HepG2 (cell line): Measurements from ENCODE around the gene MADD. TPM values are rescaled to one million over a fixed set of nuclear protein-coding genes. Genes with fewer than 3 reads are reported as not detected.

Source experiments
- AGO2 ChIP-seq: fragments of 200-400 bp; formaldehyde crosslinking; optimal IDR thresholded peaks from 2 replicates; pipeline ENCODE3; 2017; ENCODE audit warnings: mild to moderate bottlenecking, low read depth, low read length, moderate library complexity
- BRCA1 ChIP-seq: sonication (generic); formaldehyde crosslinking; IDR thresholded peaks from 2 replicates; pipeline ENCODE4 v1.4.0; 2020; ENCODE audit warnings: missing genetic modification reagents
- CCAR2 ChIP-seq: fragments of 200-400 bp; formaldehyde crosslinking; optimal IDR thresholded peaks from 2 replicates; pipeline ENCODE3; 2018; ENCODE audit warnings: low read depth, mild to moderate bottlenecking, low read length, moderate library complexity
- GATAD2A ChIP-seq: IDR thresholded peaks from 2 replicates; pipeline ENCODE4 v1.6.1; 2016
- HDAC1 ChIP-seq: sonication (generic); formaldehyde crosslinking; IDR thresholded peaks from 2 replicates; pipeline ENCODE4 v1.5.1; 2020; ENCODE audit warnings: mild to moderate bottlenecking, missing genetic modification reagents
- HOXA9 ChIP-seq: sonication (generic); formaldehyde crosslinking; IDR thresholded peaks from 2 replicates; pipeline ENCODE4 v1.8.1; 2022; ENCODE audit warnings: missing genetic modification reagents, mild to moderate bottlenecking, moderate library complexity, borderline replicate concordance
- KAT2B ChIP-seq: fragments of 150-350 bp; IDR thresholded peaks from 2 replicates; pipeline ENCODE4 v1.6.1; 2014; ENCODE audit warnings: low read depth, low read length, borderline replicate concordance
- KDM5B ChIP-seq: sonication (generic); formaldehyde crosslinking; IDR thresholded peaks from 2 replicates; pipeline ENCODE4 v1.4.0; 2020; ENCODE audit warnings: missing genetic modification reagents, mild to moderate bottlenecking, borderline replicate concordance
- KDM6A ChIP-seq: IDR thresholded peaks from 2 replicates; pipeline ENCODE4 v1.6.1; 2016; ENCODE audit warnings: low read depth
- MAFK ChIP-seq, 2 experiments: IDR thresholded peaks in 1 of 2; conservative IDR thresholded peaks in 1 of 2; 2 replicates each; pipeline ENCODE4 v1.6.1; 2011; ENCODE audit warnings: improper control_type of control experiment in 2 of 2, low read length in 2 of 2
- RELA ChIP-seq: sonication (generic); formaldehyde crosslinking; IDR thresholded peaks from 2 replicates; pipeline ENCODE4 v1.4.0; 2020; ENCODE audit warnings: missing genetic modification reagents
- REPIN1 ChIP-seq: sonication (generic); formaldehyde crosslinking; IDR thresholded peaks from 2 replicates; pipeline ENCODE4 v1.8.0; 2022; ENCODE audit warnings: missing genetic modification reagents, low read depth, mild to moderate bottlenecking, borderline replicate concordance
- TCF7 ChIP-seq: sonication (generic); IDR thresholded peaks from 2 replicates; pipeline ENCODE4 v1.6.1; 2016; ENCODE audit warnings: antibody characterized with exemption, low read depth
- TCF7L2 ChIP-seq: IDR thresholded peaks from 2 replicates; pipeline ENCODE4 v1.6.1; 2011; ENCODE audit warnings: mild to moderate bottlenecking, low read depth, low read length, moderate library complexity
- TP53 ChIP-seq: sonication (generic); formaldehyde crosslinking; conservative IDR thresholded peaks from 2 replicates; pipeline ENCODE4 v1.4.0; 2020; ENCODE audit warnings: missing genetic modification reagents
- ZFP82 ChIP-seq: sonication (generic); formaldehyde crosslinking; IDR thresholded peaks from 2 replicates; pipeline ENCODE4 v1.5.1; 2020; ENCODE audit warnings: mild to moderate bottlenecking, missing genetic modification reagents, borderline replicate concordance
- ZNF510 ChIP-seq: sonication (generic); formaldehyde crosslinking; IDR thresholded peaks from 2 replicates; pipeline ENCODE4 v1.4.0; 2020; ENCODE audit warnings: low read depth, mild to moderate bottlenecking, missing genetic modification reagents
- ZNF558 ChIP-seq: sonication (generic); formaldehyde crosslinking; IDR thresholded peaks from 2 replicates; pipeline ENCODE4 v1.9.0; 2022; ENCODE audit warnings: mild to moderate bottlenecking, missing genetic modification reagents, borderline replicate concordance
- ZNF570 ChIP-seq: sonication (generic); formaldehyde crosslinking; IDR thresholded peaks from 2 replicates; pipeline ENCODE4 v1.4.0; 2020; ENCODE audit warnings: mild to moderate bottlenecking, missing genetic modification reagents, borderline replicate concordance
- ZSCAN30 ChIP-seq: sonication (generic); formaldehyde crosslinking; IDR thresholded peaks from 2 replicates; pipeline ENCODE4 v1.5.0; 2020; ENCODE audit warnings: mild to moderate bottlenecking, missing genetic modification reagents
- polyA plus RNA-seq, 8 experiments: library from polyadenylated mRNA; depleted of rRNA in 3 of 8; stranded (reverse) in 7 of 8; unstranded in 1 of 8; fragments of >200 nt; fragmentation: Illumina TruSeq in 4 of 8; extraction: Trizol in 4 of 8; gene quantifications; 2 replicates each; pipeline versions ENCODE4 v1.2.1 to v1.2.3, GENCODE V29; 2011 to 2016; ENCODE audit warnings: low read depth in 4 of 8, missing spikeins in 1 of 8, mixed read lengths in 1 of 8; ENCODE audit not compliant: insufficient read depth in 1 of 8
- total RNA-seq, 5 experiments: library from RNA; depleted of rRNA; stranded (reverse); fragments of >200 nt; fragmentation: Illumina TruSeq; extraction: Trizol; gene quantifications; 2 replicates each; pipeline ENCODE4 v1.2.3, GENCODE V29; 2016; ENCODE audit warnings: low read depth in 1 of 5
- TF ChIP-seq, protein P1 (sequence below): IDR thresholded peaks from 2 replicates; pipeline ENCODE4 v1.6.1; 2016; ENCODE audit warnings: low read depth, borderline replicate concordance
- TF ChIP-seq, protein P2 (sequence below): sonication (generic); formaldehyde crosslinking; IDR thresholded peaks from 2 replicates; pipeline ENCODE4 v1.5.1; 2020; ENCODE audit warnings: mild to moderate bottlenecking, missing genetic modification reagents
- TF ChIP-seq, protein P3 (sequence below): IDR thresholded peaks from 2 replicates; pipeline ENCODE4 v1.6.1; 2016; ENCODE audit warnings: missing compliant biosample characterization, missing genetic modification reagents, borderline replicate concordance
- TF ChIP-seq, protein P4 (sequence below): sonication (generic); formaldehyde crosslinking; IDR thresholded peaks from 2 replicates; pipeline ENCODE4 v1.5.0; 2020; ENCODE audit warnings: missing genetic modification reagents

The MADD gene
- total and polyA plus RNA-seq, 2 of the 13 experiments (the other 11 are each of a cell fraction or from before 2014, with no cell fraction given), result 18.0 to 29.2 TPM

DNA sequence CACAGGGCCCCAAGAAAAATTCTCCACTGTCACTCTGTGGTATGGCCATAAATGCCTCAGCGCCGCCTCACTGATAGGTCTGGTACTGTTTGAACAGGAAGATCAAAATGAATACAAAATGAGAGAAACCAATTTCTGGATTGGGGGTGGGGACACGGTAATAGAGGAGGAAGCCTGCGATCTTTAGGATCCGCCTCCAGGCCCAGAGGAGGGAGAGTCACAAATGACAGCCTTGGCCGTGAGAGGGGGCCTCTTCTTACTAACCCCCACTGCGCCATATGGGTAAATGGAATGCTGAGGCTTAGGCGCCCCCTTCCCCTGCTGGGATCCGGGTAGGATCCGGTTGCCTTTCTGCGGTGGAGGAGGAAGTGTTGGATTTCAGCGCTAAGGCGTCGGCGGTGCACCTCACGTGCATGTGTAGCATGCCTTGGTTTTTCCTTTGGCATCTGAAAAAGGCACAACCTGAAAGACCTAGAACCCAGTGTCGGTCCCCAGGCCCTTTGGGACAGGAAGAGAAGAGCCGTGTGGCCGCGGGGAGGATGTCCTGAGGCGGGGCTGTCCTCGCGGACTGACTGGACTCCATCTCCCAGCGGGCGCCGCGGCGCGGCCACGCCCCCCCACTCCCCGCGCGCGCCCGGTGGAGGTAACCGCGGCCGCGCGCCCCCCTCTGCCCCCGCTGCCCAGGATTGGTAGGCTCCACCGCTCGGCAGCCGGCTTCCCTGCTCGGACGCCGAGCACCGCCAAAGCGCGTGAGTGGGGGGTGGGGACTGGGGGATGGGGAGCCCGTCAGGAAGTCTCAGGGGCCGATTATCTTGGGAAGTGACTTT lies 718 bp upstream of the MADD start (continued):
- TF ChIP-seq TP53 (CRISPR knock-in tag), result no peak
- TF ChIP-seq, protein P1, sequence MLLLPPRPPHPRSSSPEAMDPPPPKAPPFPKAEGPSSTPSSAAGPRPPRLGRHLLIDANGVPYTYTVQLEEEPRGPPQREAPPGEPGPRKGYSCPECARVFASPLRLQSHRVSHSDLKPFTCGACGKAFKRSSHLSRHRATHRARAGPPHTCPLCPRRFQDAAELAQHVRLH (CRISPR knock-in tag), result no peak
- TF ChIP-seq, protein P2, sequence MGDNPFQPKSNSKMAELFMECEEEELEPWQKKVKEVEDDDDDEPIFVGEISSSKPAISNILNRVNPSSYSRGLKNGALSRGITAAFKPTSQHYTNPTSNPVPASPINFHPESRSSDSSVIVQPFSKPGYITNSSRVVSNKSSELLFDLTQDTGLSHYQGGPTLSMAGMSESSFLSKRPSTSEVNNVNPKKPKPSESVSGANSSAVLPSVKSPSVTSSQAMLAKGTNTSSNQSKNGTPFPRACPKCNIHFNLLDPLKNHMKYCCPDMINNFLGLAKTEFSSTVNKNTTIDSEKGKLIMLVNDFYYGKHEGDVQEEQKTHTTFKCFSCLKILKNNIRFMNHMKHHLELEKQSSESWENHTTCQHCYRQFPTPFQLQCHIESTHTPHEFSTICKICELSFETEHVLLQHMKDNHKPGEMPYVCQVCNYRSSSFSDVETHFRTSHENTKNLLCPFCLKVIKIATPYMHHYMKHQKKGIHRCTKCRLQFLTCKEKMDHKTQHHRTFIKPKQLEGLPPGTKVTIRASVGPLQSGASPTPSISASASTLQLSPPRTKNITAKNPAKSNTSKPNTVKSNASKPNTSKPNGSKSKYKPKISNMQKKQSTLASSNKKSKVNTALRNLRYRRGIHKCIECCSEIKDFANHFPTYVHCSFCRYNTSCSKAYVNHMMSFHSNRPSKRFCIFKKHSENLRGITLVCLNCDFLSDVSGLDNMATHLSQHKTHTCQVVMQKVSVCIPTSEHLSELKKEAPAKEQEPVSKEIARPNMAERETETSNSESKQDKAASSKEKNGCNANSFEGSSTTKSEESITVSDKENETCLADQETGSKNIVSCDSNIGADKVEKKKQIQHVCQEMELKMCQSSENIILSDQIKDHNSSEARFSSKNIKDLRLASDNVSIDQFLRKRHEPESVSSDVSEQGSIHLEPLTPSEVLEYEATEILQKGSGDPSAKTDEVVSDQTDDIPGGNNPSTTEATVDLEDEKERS (CRISPR knock-in tag), result no peak
- TF ChIP-seq HOXA9 (CRISPR knock-in tag), result no peak
- TF ChIP-seq KDM5B (CRISPR knock-in tag), result peak; percentile 44; the same call in 1 of the 2 replicates
- no peak; the same call in 1 of the 2 replicates for TF ChIP-seq HDAC1 (CRISPR knock-in tag)
- no peak for TF ChIP-seq RELA (CRISPR knock-in tag)
- no peak for TF ChIP-seq ZFP82 (CRISPR knock-in tag)
- TF ChIP-seq KAT2B, result no peak
- peak; percentile 47 for TF ChIP-seq REPIN1 (CRISPR knock-in tag)
- no peak for TF ChIP-seq TCF7L2
- no peak for TF ChIP-seq MAFK (conservative IDR thresholded peaks at IDR 0.05 in 1 of 2, IDR thresholded peaks at IDR 0.05 in 1 of 2; ENCODE audit: low read length in 2 of 2)
- TF ChIP-seq CCAR2, result no peak
- TF ChIP-seq ZSCAN30 (CRISPR knock-in tag), result peak; percentile 41; the same call in 1 of the 2 replicates
- TF ChIP-seq, protein P3, sequence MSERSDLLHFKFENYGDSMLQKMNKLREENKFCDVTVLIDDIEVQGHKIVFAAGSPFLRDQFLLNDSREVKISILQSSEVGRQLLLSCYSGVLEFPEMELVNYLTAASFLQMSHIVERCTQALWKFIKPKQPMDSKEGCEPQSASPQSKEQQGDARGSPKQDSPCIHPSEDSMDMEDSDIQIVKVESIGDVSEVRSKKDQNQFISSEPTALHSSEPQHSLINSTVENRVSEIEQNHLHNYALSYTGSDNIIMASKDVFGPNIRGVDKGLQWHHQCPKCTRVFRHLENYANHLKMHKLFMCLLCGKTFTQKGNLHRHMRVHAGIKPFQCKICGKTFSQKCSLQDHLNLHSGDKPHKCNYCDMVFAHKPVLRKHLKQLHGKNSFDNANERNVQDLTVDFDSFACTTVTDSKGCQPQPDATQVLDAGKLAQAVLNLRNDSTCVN (CRISPR knock-in tag), result 0 out of 2 replicates have a peak, but pooled peaks have one; percentile 65
- no peak for TF ChIP-seq ZNF558 (CRISPR knock-in tag)
- TF ChIP-seq, protein P4, sequence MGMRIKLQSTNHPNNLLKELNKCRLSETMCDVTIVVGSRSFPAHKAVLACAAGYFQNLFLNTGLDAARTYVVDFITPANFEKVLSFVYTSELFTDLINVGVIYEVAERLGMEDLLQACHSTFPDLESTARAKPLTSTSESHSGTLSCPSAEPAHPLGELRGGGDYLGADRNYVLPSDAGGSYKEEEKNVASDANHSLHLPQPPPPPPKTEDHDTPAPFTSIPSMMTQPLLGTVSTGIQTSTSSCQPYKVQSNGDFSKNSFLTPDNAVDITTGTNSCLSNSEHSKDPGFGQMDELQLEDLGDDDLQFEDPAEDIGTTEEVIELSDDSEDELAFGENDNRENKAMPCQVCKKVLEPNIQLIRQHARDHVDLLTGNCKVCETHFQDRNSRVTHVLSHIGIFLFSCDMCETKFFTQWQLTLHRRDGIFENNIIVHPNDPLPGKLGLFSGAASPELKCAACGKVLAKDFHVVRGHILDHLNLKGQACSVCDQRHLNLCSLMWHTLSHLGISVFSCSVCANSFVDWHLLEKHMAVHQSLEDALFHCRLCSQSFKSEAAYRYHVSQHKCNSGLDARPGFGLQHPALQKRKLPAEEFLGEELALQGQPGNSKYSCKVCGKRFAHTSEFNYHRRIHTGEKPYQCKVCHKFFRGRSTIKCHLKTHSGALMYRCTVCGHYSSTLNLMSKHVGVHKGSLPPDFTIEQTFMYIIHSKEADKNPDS (CRISPR knock-in tag), result no peak
- TF ChIP-seq GATAD2A (CRISPR knock-in tag), result peak; percentile 56
- TF ChIP-seq BRCA1 (CRISPR knock-in tag), result 0 out of 2 replicates have a peak, but pooled peaks have one; percentile 78
- TF ChIP-seq TCF7, result peak; percentile 36; the same call in 1 of the 2 replicates
- no peak for TF ChIP-seq ZNF510 (CRISPR knock-in tag)
- TF ChIP-seq KDM6A (CRISPR knock-in tag), result no peak
- TF ChIP-seq ZNF570 (CRISPR knock-in tag), result no peak
- TF ChIP-seq AGO2, result peak; percentile 58
